Embryonic facial prominence (tissue), 1 donor: Measurements from ENCODE around the gene ARID1B.

Experiments used
- DNase-seq: peaks from one replicate; pipeline ENCODE4 v3.0.0-alpha.2; 2016; ENCODE audit errors: extremely low spot score

Gene ARID1B

GRCh38 chr6:156878681-156879080 is 101.5 kb downstream of the ARID1B start:
- DNase-seq: no peak

- no peak for DNase-seq
Observed at GRCh38 chr6:156879186-156879585, 102.0 kb downstream of the ARID1B start.

- no peak for DNase-seq
Observed at GRCh38 chr6:156879591-156879990, 102.4 kb downstream of the ARID1B start.

- DNase-seq: no peak
Observed at GRCh38 chr6:156880913-156881312, 103.7 kb downstream of the ARID1B start.

- no peak for DNase-seq
Observed at GRCh38 chr6:156881687-156882629, 104.8 kb downstream of the ARID1B start.

- no peak for DNase-seq
Observed at GRCh38 chr6:156883497-156884252, 106.5 kb downstream of the ARID1B start.

GRCh38 chr6:156884306-156884705 is 107.1 kb downstream of the ARID1B start:
- DNase-seq: no peak

- no peak for DNase-seq
Observed at GRCh38 chr6:156885562-156885961, 108.4 kb downstream of the ARID1B start.

- no peak for DNase-seq
Observed at GRCh38 chr6:156886409-156886808, 109.2 kb downstream of the ARID1B start.

GRCh38 chr6:156887623-156888269 is 110.6 kb downstream of the ARID1B start:
- DNase-seq: no peak

- DNase-seq: no peak
Observed at GRCh38 chr6:156889469-156889868, 112.3 kb downstream of the ARID1B start.

- no peak for DNase-seq
Observed at GRCh38 chr6:156889986-156890385, 112.8 kb downstream of the ARID1B start.

- DNase-seq: no peak
Observed at GRCh38 chr6:156890627-156891314, 113.6 kb downstream of the ARID1B start.

- no peak for DNase-seq
Observed at GRCh38 chr6:156897907-156898531, 120.8 kb downstream of the ARID1B start.

GRCh38 chr6:156899071-156899470 is 121.9 kb downstream of the ARID1B start:
- no peak for DNase-seq

- DNase-seq: no peak
Observed at GRCh38 chr6:156899532-156900135, 122.5 kb downstream of the ARID1B start.

GRCh38 chr6:156900292-156900691 is 123.1 kb downstream of the ARID1B start:
- DNase-seq: no peak

GRCh38 chr6:156901309-156902019 is 124.3 kb downstream of the ARID1B start:
- DNase-seq: no peak

GRCh38 chr6:156902782-156903181 is 125.6 kb downstream of the ARID1B start:
- no peak for DNase-seq
